ENCODE data around the gene CORO7. TPM values are rescaled to one million over a fixed set of nuclear protein-coding genes. Genes with fewer than 3 reads are reported as not detected.
A peak's percentile ranks its signal among the peaks of the same experiment; 100 is the strongest.

The CORO7 gene
- total and polyA plus RNA-seq, 9 of the 15 experiments (the other 6 are each of a cell fraction or from before 2014, with no cell fraction given), result 0.45 to 77.2 (median 18.7) TPM

DNA sequence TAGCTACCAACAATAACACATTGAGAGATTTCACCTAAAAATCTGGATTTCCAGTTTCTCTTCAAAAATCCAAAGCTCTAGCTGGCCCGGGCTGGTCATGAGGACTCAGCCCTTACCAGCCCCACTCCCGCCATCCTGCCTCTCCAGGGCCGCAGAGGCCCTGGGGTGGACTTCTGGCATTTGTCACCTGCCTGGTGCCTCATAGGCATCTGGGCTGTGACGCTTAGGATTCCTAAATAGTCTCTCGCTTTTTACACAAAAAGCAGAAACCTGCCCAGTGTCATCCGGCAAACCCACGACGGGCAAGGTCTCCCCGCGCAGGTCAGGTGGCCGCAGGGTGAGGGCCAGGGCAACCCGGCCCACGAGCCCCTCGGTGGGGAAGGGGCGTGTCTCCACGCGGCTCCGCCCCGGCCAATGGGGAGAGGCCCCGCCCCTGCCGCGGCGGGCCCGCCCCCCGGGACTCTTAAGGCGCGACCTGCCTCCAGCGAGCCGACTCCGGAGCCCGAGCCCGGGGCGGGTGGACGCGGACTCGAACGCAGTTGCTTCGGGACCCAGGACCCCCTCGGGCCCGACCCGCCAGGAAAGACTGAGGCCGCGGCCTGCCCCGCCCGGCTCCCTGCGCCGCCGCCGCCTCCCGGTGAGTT is 44.9 kb downstream of the CORO7 start, which contains the start of gene VASN (continued):
- TF ChIP-seq TAF15 (IDR thresholded peaks at IDR 0.05; ENCODE audit: low read depth, low read length) (no peak), ETS2 (tag; IDR thresholded peaks at IDR 0.05; ENCODE audit: borderline replicate concordance, poor library complexity, severe bottlenecking) (no peak), ZNF583 (CRISPR knock-in tag; IDR thresholded peaks at IDR 0.05) (no peak), ZBTB1 (CRISPR knock-in tag; IDR thresholded peaks at IDR 0.05; ENCODE audit: borderline replicate concordance, low read depth) (no peak), TRIM28 (IDR thresholded peaks at IDR 0.05) (no peak), CTBP1 (IDR thresholded peaks at IDR 0.05; ENCODE audit: borderline replicate concordance) (no peak), ADNP (tag; IDR thresholded peaks at IDR 0.05) (no peak), BHLHE40 (IDR thresholded peaks at IDR 0.05; ENCODE audit: low read length) (no peak), FOXJ2 (tag; IDR thresholded peaks at IDR 0.05) (no peak), KHSRP (IDR thresholded peaks at IDR 0.05) (no peak), GABPB1 (CRISPR knock-in tag; IDR thresholded peaks at IDR 0.05) (no peak), CREM (IDR thresholded peaks at IDR 0.05; ENCODE audit: low read depth) (0 out of 2 replicates have a peak, but pooled peaks have one; percentile 21), ZNF830 (CRISPR knock-in tag; IDR thresholded peaks at IDR 0.05) (no peak), CBX3 (IDR thresholded peaks at IDR 0.05; ENCODE audit: borderline replicate concordance in 1 of 2, low read length in 2 of 2) (no peak), WHSC1 (IDR thresholded peaks at IDR 0.05; ENCODE audit: low read length) (no peak), FOSL1 (tag; conservative IDR thresholded peaks at IDR 0.05) (no peak; the same call in 1 of the 2 replicates)
- TF ChIP-seq, protein P1, sequence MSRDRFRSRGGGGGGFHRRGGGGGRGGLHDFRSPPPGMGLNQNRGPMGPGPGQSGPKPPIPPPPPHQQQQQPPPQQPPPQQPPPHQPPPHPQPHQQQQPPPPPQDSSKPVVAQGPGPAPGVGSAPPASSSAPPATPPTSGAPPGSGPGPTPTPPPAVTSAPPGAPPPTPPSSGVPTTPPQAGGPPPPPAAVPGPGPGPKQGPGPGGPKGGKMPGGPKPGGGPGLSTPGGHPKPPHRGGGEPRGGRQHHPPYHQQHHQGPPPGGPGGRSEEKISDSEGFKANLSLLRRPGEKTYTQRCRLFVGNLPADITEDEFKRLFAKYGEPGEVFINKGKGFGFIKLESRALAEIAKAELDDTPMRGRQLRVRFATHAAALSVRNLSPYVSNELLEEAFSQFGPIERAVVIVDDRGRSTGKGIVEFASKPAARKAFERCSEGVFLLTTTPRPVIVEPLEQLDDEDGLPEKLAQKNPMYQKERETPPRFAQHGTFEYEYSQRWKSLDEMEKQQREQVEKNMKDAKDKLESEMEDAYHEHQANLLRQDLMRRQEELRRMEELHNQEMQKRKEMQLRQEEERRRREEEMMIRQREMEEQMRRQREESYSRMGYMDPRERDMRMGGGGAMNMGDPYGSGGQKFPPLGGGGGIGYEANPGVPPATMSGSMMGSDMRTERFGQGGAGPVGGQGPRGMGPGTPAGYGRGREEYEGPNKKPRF (IDR thresholded peaks at IDR 0.05; ENCODE audit: low read depth, low read length), result no peak
- TF ChIP-seq, protein P2, sequence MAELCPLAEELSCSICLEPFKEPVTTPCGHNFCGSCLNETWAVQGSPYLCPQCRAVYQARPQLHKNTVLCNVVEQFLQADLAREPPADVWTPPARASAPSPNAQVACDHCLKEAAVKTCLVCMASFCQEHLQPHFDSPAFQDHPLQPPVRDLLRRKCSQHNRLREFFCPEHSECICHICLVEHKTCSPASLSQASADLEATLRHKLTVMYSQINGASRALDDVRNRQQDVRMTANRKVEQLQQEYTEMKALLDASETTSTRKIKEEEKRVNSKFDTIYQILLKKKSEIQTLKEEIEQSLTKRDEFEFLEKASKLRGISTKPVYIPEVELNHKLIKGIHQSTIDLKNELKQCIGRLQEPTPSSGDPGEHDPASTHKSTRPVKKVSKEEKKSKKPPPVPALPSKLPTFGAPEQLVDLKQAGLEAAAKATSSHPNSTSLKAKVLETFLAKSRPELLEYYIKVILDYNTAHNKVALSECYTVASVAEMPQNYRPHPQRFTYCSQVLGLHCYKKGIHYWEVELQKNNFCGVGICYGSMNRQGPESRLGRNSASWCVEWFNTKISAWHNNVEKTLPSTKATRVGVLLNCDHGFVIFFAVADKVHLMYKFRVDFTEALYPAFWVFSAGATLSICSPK (IDR thresholded peaks at IDR 0.05; ENCODE audit: borderline replicate concordance), result no peak
- TF ChIP-seq, protein P3, sequence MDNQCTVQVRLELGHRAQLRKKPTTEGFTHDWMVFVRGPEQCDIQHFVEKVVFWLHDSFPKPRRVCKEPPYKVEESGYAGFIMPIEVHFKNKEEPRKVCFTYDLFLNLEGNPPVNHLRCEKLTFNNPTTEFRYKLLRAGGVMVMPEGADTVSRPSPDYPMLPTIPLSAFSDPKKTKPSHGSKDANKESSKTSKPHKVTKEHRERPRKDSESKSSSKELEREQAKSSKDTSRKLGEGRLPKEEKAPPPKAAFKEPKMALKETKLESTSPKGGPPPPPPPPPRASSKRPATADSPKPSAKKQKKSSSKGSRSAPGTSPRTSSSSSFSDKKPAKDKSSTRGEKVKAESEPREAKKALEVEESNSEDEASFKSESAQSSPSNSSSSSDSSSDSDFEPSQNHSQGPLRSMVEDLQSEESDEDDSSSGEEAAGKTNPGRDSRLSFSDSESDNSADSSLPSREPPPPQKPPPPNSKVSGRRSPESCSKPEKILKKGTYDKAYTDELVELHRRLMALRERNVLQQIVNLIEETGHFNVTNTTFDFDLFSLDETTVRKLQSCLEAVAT (IDR thresholded peaks at IDR 0.05), result no peak
- TF ChIP-seq, protein P4, sequence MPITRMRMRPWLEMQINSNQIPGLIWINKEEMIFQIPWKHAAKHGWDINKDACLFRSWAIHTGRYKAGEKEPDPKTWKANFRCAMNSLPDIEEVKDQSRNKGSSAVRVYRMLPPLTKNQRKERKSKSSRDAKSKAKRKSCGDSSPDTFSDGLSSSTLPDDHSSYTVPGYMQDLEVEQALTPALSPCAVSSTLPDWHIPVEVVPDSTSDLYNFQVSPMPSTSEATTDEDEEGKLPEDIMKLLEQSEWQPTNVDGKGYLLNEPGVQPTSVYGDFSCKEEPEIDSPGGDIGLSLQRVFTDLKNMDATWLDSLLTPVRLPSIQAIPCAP (CRISPR knock-in tag; IDR thresholded peaks at IDR 0.05; ENCODE audit: borderline replicate concordance), result peak; percentile 48; the same call in 1 of the 2 replicates
- TF ChIP-seq, protein P5, sequence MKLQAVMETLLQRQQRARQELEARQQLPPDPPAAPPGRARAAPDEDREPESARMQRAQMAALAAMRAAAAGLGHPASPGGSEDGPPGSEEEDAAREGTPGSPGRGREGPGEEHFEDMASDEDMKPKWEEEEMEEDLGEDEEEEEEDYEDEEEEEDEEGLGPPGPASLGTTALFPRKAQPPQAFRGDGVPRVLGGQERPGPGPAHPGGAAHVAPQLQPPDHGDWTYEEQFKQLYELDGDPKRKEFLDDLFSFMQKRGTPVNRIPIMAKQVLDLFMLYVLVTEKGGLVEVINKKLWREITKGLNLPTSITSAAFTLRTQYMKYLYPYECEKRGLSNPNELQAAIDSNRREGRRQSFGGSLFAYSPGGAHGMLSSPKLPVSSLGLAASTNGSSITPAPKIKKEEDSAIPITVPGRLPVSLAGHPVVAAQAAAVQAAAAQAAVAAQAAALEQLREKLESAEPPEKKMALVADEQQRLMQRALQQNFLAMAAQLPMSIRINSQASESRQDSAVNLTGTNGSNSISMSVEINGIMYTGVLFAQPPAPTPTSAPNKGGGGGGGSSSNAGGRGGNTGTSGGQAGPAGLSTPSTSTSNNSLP (IDR thresholded peaks at IDR 0.05; ENCODE audit: borderline replicate concordance, low read depth, low read length), result no peak

Measured in K562 (cell line).